CD4-positive, alpha-beta T cell treated with Interleukin-10 for 1 hour (primary cell): ENCODE data around the gene GPR21.

ENCODE experiments used
- DNase-seq: peaks from one replicate; pipeline ENCODE4 v3.0.0-alpha.2; 2020

GPR21 gene

GRCh38 chr9:123065196-123065595 lies 31.7 kb downstream of the GPR21 start:
- DNase-seq, result no peak

- no peak for DNase-seq
Measured at GRCh38 chr9:123067136-123067535, 33.7 kb downstream of the GPR21 start.

GRCh38 chr9:123069010-123069481 lies 35.6 kb downstream of the GPR21 start:
- DNase-seq, result no peak

GRCh38 chr9:123070198-123070597 lies 36.7 kb downstream of the GPR21 start:
- no peak for DNase-seq

- no peak for DNase-seq
Measured at GRCh38 chr9:123072407-123072995, 39.0 kb downstream of the GPR21 start.

GRCh38 chr9:123073441-123073840 lies 40.0 kb downstream of the GPR21 start:
- DNase-seq, result no peak

GRCh38 chr9:123073991-123074422 lies 40.5 kb downstream of the GPR21 start:
- DNase-seq, result no peak

GRCh38 chr9:123074628-123075027 lies 41.2 kb downstream of the GPR21 start:
- no peak for DNase-seq

GRCh38 chr9:123080444-123080843 lies 47.0 kb downstream of the GPR21 start:
- no peak for DNase-seq

GRCh38 chr9:123081824-123082223 lies 48.4 kb downstream of the GPR21 start:
- peak; percentile 32 for DNase-seq

- DNase-seq, result no peak
Measured at GRCh38 chr9:123083680-123084079, 50.2 kb downstream of the GPR21 start.

GRCh38 chr9:123084256-123084655 lies 50.8 kb downstream of the GPR21 start:
- no peak for DNase-seq
